Measurements from ENCODE around the gene TMEM272. TPM values are rescaled to one million over a fixed set of nuclear protein-coding genes. Genes with fewer than 3 reads are reported as not detected.

TMEM272 gene
- total and polyA plus RNA-seq, 8 donors: 0.03 to 0.37 TPM; not detected in 6

- intact Hi-C loops (cut with DNase I; ENCODE audit: low total_unique reads): no loop called here
- WGBS, 5 donors: 80 to 89% (median 87%) methylated on average over 6 of the region's 6 CpGs
- no peaks in the 10 kb centered on the region for H3K36me3 ChIP-seq
Measured at GRCh38 chr13:51869916-51870315, 24.9 kb upstream of the TMEM272 start.

GRCh38 chr13:51867062-51867461 is 22.1 kb upstream of the TMEM272 start:
- H3K36me3 ChIP-seq: no peaks in the 10 kb centered on the region
- no peaks in the 10 kb centered on the region for H3K27me3 ChIP-seq
- TF ChIP-seq EP300 (IDR thresholded peaks at IDR 0.05) (no peak), POLR2AphosphoS5 (IDR thresholded peaks at IDR 0.05) (no peak), CTCF (IDR thresholded peaks at IDR 0.05) (no peak), POLR2A (IDR thresholded peaks at IDR 0.05) (no peak)
- DNase-seq: no peak
- H3K4me3 ChIP-seq: no peak overlapping the region
- no peaks in the 10 kb centered on the region for H3K9me3 ChIP-seq
- no peak overlapping the region for H3K27ac ChIP-seq
- intact Hi-C loops (cut with DNase I; ENCODE audit: low total_unique reads): no loop called here
- H3K4me1 ChIP-seq: no peaks in the 10 kb centered on the region
- 81 to 93% (median 90%) methylated on average over 4 of the region's 4 CpGs for WGBS, 5 donors

More at GRCh38 chr13:51869916-51870315, 24.9 kb upstream of the TMEM272 start:
- Histone ChIP-seq H3K4me3 (no peak overlapping the region), H3K4me1 (no peaks in the 10 kb centered on the region), H3K27me3 (no peaks in the 10 kb centered on the region), H3K27ac (no peak overlapping the region), H3K9me3 (no peaks in the 10 kb centered on the region)
- TF ChIP-seq POLR2A (IDR thresholded peaks at IDR 0.05) (no peak), CTCF (IDR thresholded peaks at IDR 0.05) (no peak), EP300 (IDR thresholded peaks at IDR 0.05) (no peak), POLR2AphosphoS5 (IDR thresholded peaks at IDR 0.05) (no peak)
- DNase-seq: no peak

DNA sequence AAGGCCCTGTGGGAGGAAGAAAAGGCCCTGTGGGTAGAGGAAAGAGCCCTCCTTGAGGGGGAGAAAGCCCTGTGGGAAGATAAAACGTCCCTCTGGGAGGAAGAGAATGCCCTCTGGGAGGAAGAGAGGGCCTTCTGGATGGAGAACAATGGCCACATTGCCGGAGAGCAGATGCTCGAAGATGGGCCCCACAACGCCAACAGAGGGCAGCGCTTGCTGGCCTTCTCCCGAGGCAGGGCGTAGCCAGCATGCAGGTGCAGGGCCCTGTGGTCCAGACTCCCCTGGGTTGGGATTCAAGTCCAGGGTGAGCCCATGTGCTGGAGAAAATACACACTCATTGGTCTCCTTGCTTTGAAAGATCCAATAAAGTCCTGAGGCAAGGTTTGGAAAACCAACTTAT is 20.9 kb upstream of the TMEM272 start:
- no peak for DNase-seq
- Histone ChIP-seq H3K9me3 (no peaks in the 10 kb centered on the region), H3K27ac (no peak overlapping the region), H3K27me3 (no peaks in the 10 kb centered on the region), H3K4me3 (no peak overlapping the region), H3K4me1 (no peaks in the 10 kb centered on the region), H3K36me3 (no peaks in the 10 kb centered on the region)
- TF ChIP-seq EP300 (IDR thresholded peaks at IDR 0.05) (no peak), POLR2AphosphoS5 (IDR thresholded peaks at IDR 0.05) (no peak), CTCF (IDR thresholded peaks at IDR 0.05) (no peak), POLR2A (IDR thresholded peaks at IDR 0.05) (no peak)
- 76 to 85% (median 80%) methylated on average over 7 of the region's 7 CpGs for WGBS, 5 donors
- intact Hi-C loops (cut with DNase I; ENCODE audit: low total_unique reads): no loop called here

DNA sequence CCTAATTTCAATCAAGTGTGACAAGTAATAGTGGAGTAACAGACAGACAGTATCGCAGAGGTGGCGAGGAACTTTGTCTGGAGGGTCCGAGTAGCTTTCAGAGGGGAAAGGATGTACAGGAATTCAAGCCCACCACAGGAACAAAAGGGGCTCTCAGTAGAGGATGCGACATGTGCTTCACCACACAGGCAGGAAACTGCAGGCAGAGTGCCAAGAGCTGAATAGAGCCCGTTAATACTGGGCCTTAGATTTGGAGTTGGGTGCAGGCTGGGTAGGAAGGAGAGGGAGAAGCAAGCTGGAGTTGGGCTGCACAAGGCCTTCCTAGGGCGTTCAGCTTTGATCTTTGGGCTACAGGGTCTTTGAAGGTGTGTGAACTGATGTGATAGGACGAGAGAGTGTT is 18.0 kb upstream of the TMEM272 start:
- Histone ChIP-seq H3K27ac (no peak overlapping the region), H3K27me3 (no peaks in the 10 kb centered on the region), H3K36me3 (no peaks in the 10 kb centered on the region), H3K9me3 (no peaks in the 10 kb centered on the region), H3K4me3 (no peak overlapping the region), H3K4me1 (no peaks in the 10 kb centered on the region)
- intact Hi-C loops (cut with DNase I; ENCODE audit: low total_unique reads): no loop called here
- TF ChIP-seq POLR2AphosphoS5 (IDR thresholded peaks at IDR 0.05) (no peak), EP300 (IDR thresholded peaks at IDR 0.05) (no peak), CTCF (IDR thresholded peaks at IDR 0.05) (no peak), POLR2A (IDR thresholded peaks at IDR 0.05) (no peak)
- no peak for DNase-seq
- WGBS, 5 donors: 57 to 74% (median 66%) methylated on average over 7 of the region's 7 CpGs

Data from stomach (tissue), 9 donors.